ENCODE measurements around the gene KCNQ5. TPM values are rescaled to one million over a fixed set of nuclear protein-coding genes. Genes with fewer than 3 reads are reported as not detected.
A peak's percentile ranks its signal among the peaks of the same experiment; 100 is the strongest.

KCNQ5 gene
- polyA plus RNA-seq, 3 donors, result not detected

DNA sequence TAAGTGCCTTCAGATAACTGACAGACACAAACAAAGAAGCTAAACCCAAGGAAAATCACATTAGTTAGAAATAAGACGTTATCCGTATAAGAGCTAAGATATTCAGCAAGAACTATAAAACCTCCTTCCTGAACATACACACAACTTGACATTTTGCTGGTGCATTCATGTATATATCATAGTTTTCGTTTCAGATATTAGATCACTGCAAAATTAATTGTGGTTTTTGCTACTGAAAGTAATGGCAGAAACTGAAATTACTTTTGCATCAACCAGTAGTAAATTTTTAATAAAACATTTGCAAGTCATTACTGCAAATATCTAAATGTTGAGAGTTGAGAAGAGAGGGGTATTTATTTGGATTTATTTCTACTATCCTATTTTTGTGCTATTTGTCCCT lies 26.1 kb upstream of the KCNQ5 start:
- Histone ChIP-seq H3K4me1 (ENCODE audit: control insufficient read depth in 1 of 2, insufficient read depth in 2 of 2, low read length in 2 of 2) (no peaks in the 10 kb centered on the region), H3K4me3 (replicated peaks in 1 of 3; ENCODE audit: low read depth in 2 of 3, low read length in 3 of 3) (no peak overlapping the region), H3K4me2 (replicated peaks; ENCODE audit: extremely low read depth, low read length, poor library complexity, severe bottlenecking) (no peak overlapping the region), H4K20me1 (ENCODE audit: insufficient read depth, low read length) (no peaks in the 10 kb centered on the region), H3K9ac (ENCODE audit: insufficient read depth, low read length, poor library complexity, severe bottlenecking) (no peak overlapping the region), H3K27ac (ENCODE audit: low read depth in 1 of 2, low read length in 2 of 2) (no peak overlapping the region), H3K9me3 (replicated peaks in 1 of 2; ENCODE audit: control insufficient read depth in 1 of 2, insufficient read depth in 1 of 2, low read length in 2 of 2) (peaks cover 0 to 3% of the 10 kb centered on the region in 2 donors), H3K27me3 (ENCODE audit: control insufficient read depth in 2 of 2, insufficient read depth in 2 of 2, low read length in 2 of 2) (no peaks in the 10 kb centered on the region), H2AFZ (ENCODE audit: insufficient read depth, low read depth, low read length, poor library complexity, severe bottlenecking) (no peak overlapping the region), H3K36me3 (replicated peaks in 1 of 2; ENCODE audit: control insufficient read depth in 1 of 2, insufficient read depth in 2 of 2, low read length in 2 of 2) (no peaks in the 10 kb centered on the region), H3K79me2 (ENCODE audit: insufficient read depth, low read length) (no peaks in the 10 kb centered on the region)
- H3K4me1 Mint-ChIP-seq, result peaks cover 2% of the 10 kb centered on the region
- H3K4me3 Mint-ChIP-seq, result no peak overlapping the region
- WGBS (ENCODE audit: insufficient coverage), result no CpG with 5 or more reads among the region's 3 CpGs
- H3K9me3 Mint-ChIP-seq, result peaks cover 0 to 10% (median 3%) of the 10 kb centered on the region in 7 donors
- peaks cover 0 to 4% (median 2%) of the 10 kb centered on the region in 3 donors for H3K27me3 Mint-ChIP-seq (ENCODE audit: low read depth in 3 of 3)
- H3K36me3 Mint-ChIP-seq, result no peaks in the 10 kb centered on the region
- intact Hi-C loops (cut with micrococcal nuclease), result no loop called here
- TF ChIP-seq, protein P1, sequence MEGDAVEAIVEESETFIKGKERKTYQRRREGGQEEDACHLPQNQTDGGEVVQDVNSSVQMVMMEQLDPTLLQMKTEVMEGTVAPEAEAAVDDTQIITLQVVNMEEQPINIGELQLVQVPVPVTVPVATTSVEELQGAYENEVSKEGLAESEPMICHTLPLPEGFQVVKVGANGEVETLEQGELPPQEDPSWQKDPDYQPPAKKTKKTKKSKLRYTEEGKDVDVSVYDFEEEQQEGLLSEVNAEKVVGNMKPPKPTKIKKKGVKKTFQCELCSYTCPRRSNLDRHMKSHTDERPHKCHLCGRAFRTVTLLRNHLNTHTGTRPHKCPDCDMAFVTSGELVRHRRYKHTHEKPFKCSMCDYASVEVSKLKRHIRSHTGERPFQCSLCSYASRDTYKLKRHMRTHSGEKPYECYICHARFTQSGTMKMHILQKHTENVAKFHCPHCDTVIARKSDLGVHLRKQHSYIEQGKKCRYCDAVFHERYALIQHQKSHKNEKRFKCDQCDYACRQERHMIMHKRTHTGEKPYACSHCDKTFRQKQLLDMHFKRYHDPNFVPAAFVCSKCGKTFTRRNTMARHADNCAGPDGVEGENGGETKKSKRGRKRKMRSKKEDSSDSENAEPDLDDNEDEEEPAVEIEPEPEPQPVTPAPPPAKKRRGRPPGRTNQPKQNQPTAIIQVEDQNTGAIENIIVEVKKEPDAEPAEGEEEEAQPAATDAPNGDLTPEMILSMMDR (IDR thresholded peaks at IDR 0.05), result no peak
- DNase-seq, result no peak
- no peak overlapping the region for H3K27ac Mint-ChIP-seq

DNA sequence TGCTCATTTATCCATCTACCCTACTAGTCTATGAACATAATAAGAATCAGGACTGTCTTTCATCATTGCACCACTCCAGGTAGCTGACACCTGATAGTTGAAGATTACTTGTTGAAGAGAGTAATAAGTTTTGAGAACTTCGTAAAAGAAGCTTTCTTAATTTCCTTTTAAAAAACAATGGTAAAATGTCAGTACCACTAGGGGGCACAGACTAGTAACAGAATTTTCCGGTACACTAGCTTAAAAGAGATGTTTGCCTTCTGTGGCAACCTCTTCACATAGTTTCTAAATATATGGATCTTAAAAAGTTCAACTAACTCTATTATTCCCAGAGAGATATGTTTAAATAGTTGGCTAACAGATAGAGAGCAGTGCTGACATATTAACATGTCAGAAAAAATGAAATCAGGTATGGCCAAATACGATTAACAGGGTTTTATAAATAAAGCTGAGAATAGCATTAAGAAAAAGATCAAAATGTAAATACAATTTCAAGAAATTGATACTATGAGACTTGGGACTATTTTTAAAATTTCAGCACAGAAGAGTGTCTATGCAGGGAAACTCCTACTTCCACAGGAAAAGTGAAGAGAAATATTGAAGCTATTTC lies 5.4 kb upstream of the KCNQ5 start:
- peak overlapping the region; percentile 44 for H2AFZ ChIP-seq (ENCODE audit: insufficient read depth, low read depth, low read length, poor library complexity, severe bottlenecking)
- H3K27ac Mint-ChIP-seq, result no peak overlapping the region
- TF ChIP-seq, protein P1 (IDR thresholded peaks at IDR 0.05), result peak; percentile 77
- no peak for DNase-seq
- no peak overlapping the region for H3K27ac ChIP-seq (ENCODE audit: low read depth in 1 of 2, low read length in 2 of 2)
- no peak overlapping the region for H3K9ac ChIP-seq (ENCODE audit: insufficient read depth, low read length, poor library complexity, severe bottlenecking)
- H3K4me1 Mint-ChIP-seq, result peaks cover 27% of the 10 kb centered on the region
- peaks cover 0 to 10% (median 0%) of the 10 kb centered on the region in 7 donors for H3K9me3 Mint-ChIP-seq
- H3K36me3 Mint-ChIP-seq, result no peaks in the 10 kb centered on the region
- peaks cover 15 to 20% (median 19%) of the 10 kb centered on the region in 3 donors for H3K27me3 Mint-ChIP-seq (ENCODE audit: low read depth in 3 of 3)
- no CpG with 5 or more reads among the region's 3 CpGs for WGBS (ENCODE audit: insufficient coverage)
- no peak overlapping the region for H3K4me3 Mint-ChIP-seq
- H3K36me3 ChIP-seq (replicated peaks in 1 of 2; ENCODE audit: control insufficient read depth in 1 of 2, insufficient read depth in 2 of 2, low read length in 2 of 2), result no peaks in the 10 kb centered on the region
- intact Hi-C loops (cut with micrococcal nuclease), result loop anchor here in 1 of 2 donors (5.0 kb wide), 1 partner anchor 511 kb away; no protein-coding TSS in a partner anchor
- H3K9me3 ChIP-seq (replicated peaks in 1 of 2; ENCODE audit: control insufficient read depth in 1 of 2, insufficient read depth in 1 of 2, low read length in 2 of 2), result no peaks in the 10 kb centered on the region
- H4K20me1 ChIP-seq (ENCODE audit: insufficient read depth, low read length), result no peaks in the 10 kb centered on the region
- H3K4me2 ChIP-seq (replicated peaks; ENCODE audit: extremely low read depth, low read length, poor library complexity, severe bottlenecking), result no peak overlapping the region
- H3K79me2 ChIP-seq (ENCODE audit: insufficient read depth, low read length), result no peaks in the 10 kb centered on the region
- H3K27me3 ChIP-seq (ENCODE audit: control insufficient read depth in 2 of 2, insufficient read depth in 2 of 2, low read length in 2 of 2), result peaks cover 5 to 15% of the 10 kb centered on the region in 2 donors
- H3K4me3 ChIP-seq (replicated peaks in 1 of 3; ENCODE audit: low read depth in 2 of 3, low read length in 3 of 3), result no peak overlapping the region
- peaks cover 21 to 22% of the 10 kb centered on the region in 2 donors for H3K4me1 ChIP-seq (ENCODE audit: control insufficient read depth in 1 of 2, insufficient read depth in 2 of 2, low read length in 2 of 2)

Measured in CD14-positive monocyte (primary cell).